H1 (cell line): ENCODE results near the gene PMM1. TPM values are rescaled to one million over a fixed set of nuclear protein-coding genes. Genes with fewer than 3 reads are reported as not detected.

Experiments used
- CTCF ChIA-PET: fragments of 300-600 bp; sonication (Branson Sonifier 250); formaldehyde crosslinking; loops from one replicate; lab custom pipeline; 2021; ENCODE audit not compliant: partially characterized antibody; lab: Charles Lee
- POLR2A ChIA-PET: fragments of 300-600 bp; sonication (Branson Sonifier 250); formaldehyde crosslinking; loops from one replicate; lab custom pipeline; 2021; ENCODE audit warnings: inconsistent platforms; ENCODE audit not compliant: partially characterized antibody; lab: Charles Lee
- DNase-seq, 2 experiments: peaks; one replicate each; pipeline versions ENCODE4 v3.0.0 to v3.0.0-alpha.2; 2010 to 2022; ENCODE audit warnings: low spot score in 2 of 2, low read depth in 1 of 2, mixed read lengths in 1 of 2
- FAIRE-seq: peaks from 2 replicates; lab custom pipeline; 2011; peaks lifted over from hg19 to GRCh38; lab: Jason Lieb, UNC
- H2AFZ ChIP-seq: 2 replicates; pipeline ENCODE4 v1.8.1; 2012; ENCODE audit warnings: low read length, inconsistent platforms
- H2AK5ac ChIP-seq: 2 replicates; pipeline ENCODE4 v1.6.1; 2013; ENCODE audit warnings: low read depth, low read length
- H2BK120ac ChIP-seq: replicated peaks from 2 replicates; pipeline ENCODE3; 2013; ENCODE audit warnings: low read depth, low read length, inconsistent platforms
- H2BK12ac ChIP-seq: 2 replicates; pipeline ENCODE4 v1.6.1; 2013; ENCODE audit warnings: low read depth, low read length
- H2BK15ac ChIP-seq: 2 replicates; pipeline ENCODE4 v1.6.1; 2013; ENCODE audit warnings: low read length
- H2BK20ac ChIP-seq: 2 replicates; pipeline ENCODE4 v1.6.1; 2013; ENCODE audit warnings: low read length
- H2BK5ac ChIP-seq: 2 replicates; pipeline ENCODE4 v1.6.1; 2013; ENCODE audit warnings: low read depth, low read length
- H3K14ac ChIP-seq: 2 replicates; pipeline ENCODE4 v1.6.1; 2013; ENCODE audit warnings: inconsistent platforms; ENCODE audit not compliant: insufficient read length
- H3K18ac ChIP-seq: 2 replicates; pipeline ENCODE4 v1.6.1; 2013; ENCODE audit warnings: low read length; ENCODE audit errors: extremely low read depth
- H3K23ac ChIP-seq: 2 replicates; pipeline ENCODE4 v1.6.1; 2013; ENCODE audit warnings: inconsistent platforms; ENCODE audit not compliant: insufficient read length
- H3K23me2 ChIP-seq: 2 replicates; pipeline ENCODE4 v1.6.1; 2013; ENCODE audit warnings: low read depth, low read length
- H3K27ac ChIP-seq: 2 replicates; pipeline ENCODE4 v1.6.1; 2011; ENCODE audit warnings: low read depth, low read length, inconsistent platforms
- H3K27me3 ChIP-seq, 4 experiments: replicated peaks in 1 of 4; 1 replicate in 1 of 4; 2 replicates in 3 of 4; pipeline versions ENCODE4 v1.6.1 to v1.8.1; 2011 to 2013; ENCODE audit warnings: low read length in 3 of 4, mild to moderate bottlenecking in 3 of 4, inconsistent platforms in 2 of 4, mixed read lengths in 2 of 4, moderate library complexity in 1 of 4; ENCODE audit not compliant: control insufficient read depth in 3 of 4, insufficient read depth in 3 of 4; ENCODE audit errors: extremely low read depth in 1 of 4
- H3K36me3 ChIP-seq, 4 experiments: 2 replicates each; pipeline versions ENCODE4 v1.6.1 to v1.8.1; 2011 to 2013; ENCODE audit warnings: mild to moderate bottlenecking in 4 of 4, low read length in 3 of 4, moderate library complexity in 2 of 4, control low read depth in 1 of 4, inconsistent platforms in 1 of 4; ENCODE audit not compliant: insufficient read depth in 4 of 4, control insufficient read depth in 2 of 4
- H3K4ac ChIP-seq: replicated peaks from 2 replicates; pipeline ENCODE3; 2013; ENCODE audit warnings: low read length, low read depth, mixed read lengths, inconsistent platforms; ENCODE audit not compliant: insufficient read length
- H3K4me1 ChIP-seq, 4 experiments: replicated peaks in 1 of 4; 1 replicate in 1 of 4; 2 replicates in 3 of 4; pipeline versions ENCODE4 v1.6.1 to v1.8.1; 2011 to 2013; ENCODE audit warnings: low read length in 3 of 4, inconsistent platforms in 2 of 4, mixed read lengths in 1 of 4; ENCODE audit not compliant: insufficient read depth in 4 of 4, control insufficient read depth in 3 of 4
- H3K4me2 ChIP-seq, 2 experiments: 2 replicates each; pipeline versions ENCODE4 v1.6.1 to v1.8.1; 2011 to 2013; ENCODE audit warnings: low read depth in 2 of 2, low read length in 2 of 2, control low read depth in 1 of 2, inconsistent platforms in 1 of 2, mild to moderate bottlenecking in 1 of 2; ENCODE audit not compliant: insufficient read depth in 1 of 2
- H3K4me3 ChIP-seq, 4 experiments: fragments of 200-600, 300-600 bp in 1 of 4; sonication (generic), shearing (Covaris generic), sonication (Bioruptor Twin) in 1 of 4; 2 replicates each; pipeline versions ENCODE4 v1.5.1 to v1.8.1; 2011 to 2016; ENCODE audit warnings: low read length in 4 of 4, low read depth in 3 of 4, control low read depth in 2 of 4, inconsistent platforms in 2 of 4, mild to moderate bottlenecking in 2 of 4, mixed read lengths in 1 of 4, moderate library complexity in 1 of 4; ENCODE audit not compliant: insufficient read depth in 2 of 4; ENCODE audit errors: extremely low read depth in 1 of 4
- H3K56ac ChIP-seq: replicated peaks from 2 replicates; pipeline ENCODE3; 2013; ENCODE audit warnings: low read depth, mild to moderate bottlenecking, mixed read lengths, low read length, inconsistent platforms; ENCODE audit not compliant: insufficient read length
- H3K79me1 ChIP-seq: 2 replicates; pipeline ENCODE4 v1.6.1; 2013; ENCODE audit warnings: low read depth, low read length, control low read depth
- H3K79me2 ChIP-seq, 2 experiments: 2 replicates each; pipeline versions ENCODE4 v1.6.1 to v1.8.1; 2012 to 2013; ENCODE audit warnings: low read length in 2 of 2, mild to moderate bottlenecking in 2 of 2, inconsistent platforms in 1 of 2; ENCODE audit not compliant: insufficient read depth in 2 of 2, control insufficient read depth in 1 of 2
- H3K9ac ChIP-seq, 4 experiments: replicated peaks in 1 of 4; 1 replicate in 1 of 4; 2 replicates in 3 of 4; pipeline versions ENCODE4 v1.6.1 to v1.8.1; 2011 to 2013; ENCODE audit warnings: low read depth in 3 of 4, low read length in 3 of 4, control low read depth in 2 of 4, mild to moderate bottlenecking in 2 of 4, moderate library complexity in 2 of 4, inconsistent platforms in 1 of 4; ENCODE audit errors: extremely low read depth in 1 of 4
- H3K9me3 ChIP-seq, 2 experiments: 2 replicates each; pipeline versions ENCODE4 v1.6.1 to v1.8.1; 2012 to 2013; ENCODE audit warnings: mild to moderate bottlenecking in 2 of 2, moderate library complexity in 2 of 2, control low read depth in 1 of 2, inconsistent platforms in 1 of 2, low read depth in 1 of 2, low read length in 1 of 2, mixed read lengths in 1 of 2; ENCODE audit not compliant: insufficient read depth in 2 of 2
- H4K20me1 ChIP-seq, 2 experiments: replicated peaks in 1 of 2; 2 replicates each; pipeline versions ENCODE3 to v1.8.1; 2011 to 2013; ENCODE audit warnings: inconsistent platforms in 2 of 2, low read length in 2 of 2, mild to moderate bottlenecking in 1 of 2; ENCODE audit not compliant: insufficient read depth in 2 of 2, control insufficient read depth in 1 of 2
- H4K5ac ChIP-seq: 2 replicates; pipeline ENCODE4 v1.6.1; 2013; ENCODE audit warnings: low read length, low read depth, mixed read lengths, inconsistent platforms; ENCODE audit not compliant: insufficient read length
- H4K8ac ChIP-seq: 2 replicates; pipeline ENCODE4 v1.8.0; 2013; ENCODE audit warnings: mild to moderate bottlenecking, moderate library complexity, low read length, inconsistent platforms; ENCODE audit not compliant: insufficient read depth; ENCODE audit errors: extremely low read depth
- H4K91ac ChIP-seq: replicated peaks from 2 replicates; pipeline ENCODE3; 2013; ENCODE audit warnings: low read length, mixed read lengths, inconsistent platforms; ENCODE audit not compliant: insufficient read length
- CREB1 ChIP-seq: IDR thresholded peaks from 2 replicates; pipeline ENCODE4 v1.6.1; 2012; ENCODE audit warnings: inconsistent platforms
- CTBP2 ChIP-seq: IDR thresholded peaks from 2 replicates; pipeline ENCODE4 v1.7.0; 2011; ENCODE audit warnings: borderline replicate concordance, mild to moderate bottlenecking, moderate library complexity, mixed read lengths, low read length; ENCODE audit not compliant: insufficient read depth, insufficient read length
- EP300 ChIP-seq, 2 experiments: IDR thresholded peaks; 1 replicate in 1 of 2; 2 replicates in 1 of 2; pipeline ENCODE4 v1.6.1; 2011 to 2012; ENCODE audit warnings: low read depth in 2 of 2, low read length in 2 of 2, mild to moderate bottlenecking in 2 of 2, borderline replicate concordance in 1 of 2, inconsistent platforms in 1 of 2, moderate library complexity in 1 of 2
- FOSL1 ChIP-seq: IDR thresholded peaks from 2 replicates; pipeline ENCODE4 v1.6.1; 2011; ENCODE audit warnings: mild to moderate bottlenecking, low read depth, low read length, moderate library complexity; ENCODE audit not compliant: insufficient read depth
- JUND ChIP-seq: IDR thresholded peaks from 2 replicates; pipeline ENCODE4 v1.6.1; 2011; ENCODE audit warnings: mild to moderate bottlenecking, improper control_type of control experiment, low read length
- POLR2AphosphoS5 ChIP-seq: IDR thresholded peaks from 2 replicates; pipeline ENCODE4 v1.6.1; 2011; ENCODE audit warnings: low read depth, low read length
- POU5F1 ChIP-seq: IDR thresholded peaks from 2 replicates; pipeline ENCODE4 v1.6.1; 2011; ENCODE audit warnings: low read depth, mild to moderate bottlenecking, low read length, moderate library complexity
- RBBP5 ChIP-seq: IDR thresholded peaks from 2 replicates; pipeline ENCODE4 v1.7.1; 2012; ENCODE audit warnings: low read depth, mild to moderate bottlenecking, inconsistent platforms, low read length, moderate library complexity, borderline replicate concordance
- TAF7 ChIP-seq: optimal IDR thresholded peaks from 2 replicates; pipeline ENCODE3; 2011; ENCODE audit warnings: low read depth, mild to moderate bottlenecking, inconsistent platforms, low read length, moderate library complexity, borderline replicate concordance
- WGBS, 2 experiments: shearing (Covaris generic) in 1 of 2; methylation state at CpG; one replicate each; pipeline versions ENCODE4 v1.1.6 to v1.1.7; 2013 to 2015; ENCODE audit warnings: low lambda C conversion rate in 2 of 2, mixed read lengths in 2 of 2, inconsistent platforms in 1 of 2, low coverage in 1 of 2, missing lambda C conversion rate in 1 of 2; ENCODE audit not compliant: insufficient replicate concordance in 2 of 2, insufficient coverage in 1 of 2, insufficient read length in 1 of 2; ENCODE audit errors: extremely low coverage in 1 of 2, missing lambda C conversion rate in 1 of 2; 5-methylcytosine and 5-hydroxymethylcytosine counted together
- polyA plus RNA-seq, 7 experiments: library from polyadenylated mRNA; depleted of rRNA in 3 of 7; stranded (reverse) in 5 of 7; unstranded in 2 of 7; fragments of >200 nt in 5 of 7; fragments of 200-250 nt in 2 of 7; gene quantifications; 1 replicate in 5 of 7; 2 replicates in 1 of 7; 4 replicates in 1 of 7; pipeline versions ENCODE4 v1.2.1 to v1.2.3, GENCODE V29; 2011 to 2013; ENCODE audit warnings: missing spikeins in 2 of 7, mixed read lengths in 2 of 7
- total RNA-seq: library from RNA; stranded (reverse); fragmentation: NEBNext Ultra II Directional; extraction: Animal tissue kit (Norgen Biotek cat#: 25700); gene quantifications from 2 replicates; pipeline ENCODE4 v1.2.1, GENCODE V29; 2021

The PMM1 gene
- total and polyA plus RNA-seq, 2 of the 8 experiments (the other 6 are each of a cell fraction or from before 2014, with no cell fraction given) = 11.3 to 20.0 TPM

- peaks cover 3% of the 10 kb centered on the region for H3K23me2 ChIP-seq
- H3K4me1 ChIP-seq = peaks cover 0 to 5% (median 1%) of the 10 kb centered on the region in 4 experiments; a peak in 3 of 7 replicates
- H4K5ac ChIP-seq = no peak overlapping the region
- H3K9ac ChIP-seq = no peak overlapping the region
- H3K79me2 ChIP-seq = peaks cover 6 to 30% of the 10 kb centered on the region in 2 experiments
- H2BK15ac ChIP-seq = no peak overlapping the region
- no peak overlapping the region for H3K14ac ChIP-seq
- CTCF ChIA-PET = interaction anchor here (0.7 to 1.7 kb wide), 3 partner anchors 27 to 41 kb away, joined by 3 read pairs; no protein-coding TSS in a partner anchor
- H2BK120ac ChIP-seq = no peak overlapping the region
- H3K27ac ChIP-seq = no peak overlapping the region
- H2BK20ac ChIP-seq = no peak overlapping the region
- no peak overlapping the region for H3K4me2 ChIP-seq
- POLR2A ChIA-PET = interaction anchor here (1.5 to 12.0 kb wide), 2 partner anchors 13 to 31 kb away, joined by 5 to 157 read pairs; no protein-coding TSS in a partner anchor
- H2AFZ ChIP-seq = no peak overlapping the region
- H3K9me3 ChIP-seq = no peaks in the 10 kb centered on the region
- FAIRE-seq (no peak), DNase-seq (no peak)
- H3K4me3 ChIP-seq = no peak overlapping the region
- H3K18ac ChIP-seq = no peak overlapping the region
- peaks cover 2% of the 10 kb centered on the region for H3K79me1 ChIP-seq
- no peaks in the 10 kb centered on the region for H3K27me3 ChIP-seq
- H2BK12ac ChIP-seq = no peak overlapping the region
- no peak overlapping the region for H2BK5ac ChIP-seq
- 100% methylated on average over 7 of the region's 7 CpGs; no CpG with 5 or more reads in 1 of the 2 experiments for WGBS, 2 experiments
- H3K56ac ChIP-seq = no peak overlapping the region
- H4K8ac ChIP-seq = no peak overlapping the region
- peaks cover 29 to 71% (median 50%) of the 10 kb centered on the region in 4 experiments for H3K36me3 ChIP-seq
- no peak overlapping the region for H2AK5ac ChIP-seq
- peaks cover 0 to 4% of the 10 kb centered on the region in 2 experiments for H4K20me1 ChIP-seq
- no peak overlapping the region for H4K91ac ChIP-seq
- H3K4ac ChIP-seq = no peak overlapping the region
- H3K23ac ChIP-seq = no peak overlapping the region
- no peak for TF ChIP-seq POU5F1
- TF ChIP-seq CTBP2 = no peak
- TF ChIP-seq EP300 (IDR thresholded peaks at IDR 0.05; ENCODE audit: borderline replicate concordance in 1 of 2, low read depth in 2 of 2, low read length in 2 of 2) = no peak
- TF ChIP-seq FOSL1 = no peak
- no peak for TF ChIP-seq RBBP5
- no peak for TF ChIP-seq TAF7
- TF ChIP-seq POLR2AphosphoS5 = no peak
- no peak for TF ChIP-seq JUND
- TF ChIP-seq CREB1 = no peak
Observed at GRCh38 chr22:41625577-41625976, 35.9 kb upstream of the PMM1 start.
